D721Med (cell line): ENCODE measurements around the gene SLC6A19.
A peak's percentile ranks its signal among the peaks of the same experiment; 100 is the strongest.

ENCODE experiments used
- DNase-seq: peaks from one replicate; pipeline ENCODE4 v3.0.0; 2011; ENCODE audit warnings: low spot score; ENCODE audit not compliant: insufficient read length
- FAIRE-seq: peaks from 2 replicates; lab custom pipeline; 2011; peaks lifted over from hg19 to GRCh38; lab: Jason Lieb, UNC
- CTCF ChIP-seq: IDR thresholded peaks from 2 replicates; pipeline ENCODE4 v1.5.1; 2012; ENCODE audit warnings: mild to moderate bottlenecking, control low read depth; ENCODE audit not compliant: insufficient read depth; ENCODE audit errors: missing control alignments

SLC6A19 gene

DNA sequence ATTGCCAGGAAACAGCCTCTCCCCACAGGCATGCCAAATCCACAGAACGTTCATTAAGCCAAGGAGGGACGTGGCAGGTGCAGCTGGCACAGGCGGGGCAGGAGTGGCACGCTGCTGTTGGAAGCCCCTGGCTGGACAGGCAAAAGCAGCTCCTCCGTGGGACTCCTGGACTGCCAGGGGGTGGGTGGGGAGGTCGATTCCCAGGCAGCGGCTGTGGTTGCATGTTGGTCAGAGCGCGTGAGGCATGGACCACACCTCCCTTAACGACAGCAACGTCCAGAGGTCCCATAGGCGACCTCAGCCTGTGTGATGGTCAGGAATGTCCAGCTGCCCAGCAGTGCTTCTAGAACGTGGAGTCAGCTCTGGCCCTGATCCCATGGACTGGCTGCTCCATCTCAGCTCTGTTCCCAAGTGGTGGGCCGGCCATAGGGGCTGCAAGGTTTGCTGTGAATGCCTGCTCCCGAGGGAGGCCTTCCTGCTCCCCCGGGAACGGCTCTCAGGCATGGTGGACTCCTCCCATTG, 6.9 kb downstream of the SLC6A19 start:
- FAIRE-seq (no peak), DNase-seq (no peak)
- TF ChIP-seq CTCF = no peak

DNA sequence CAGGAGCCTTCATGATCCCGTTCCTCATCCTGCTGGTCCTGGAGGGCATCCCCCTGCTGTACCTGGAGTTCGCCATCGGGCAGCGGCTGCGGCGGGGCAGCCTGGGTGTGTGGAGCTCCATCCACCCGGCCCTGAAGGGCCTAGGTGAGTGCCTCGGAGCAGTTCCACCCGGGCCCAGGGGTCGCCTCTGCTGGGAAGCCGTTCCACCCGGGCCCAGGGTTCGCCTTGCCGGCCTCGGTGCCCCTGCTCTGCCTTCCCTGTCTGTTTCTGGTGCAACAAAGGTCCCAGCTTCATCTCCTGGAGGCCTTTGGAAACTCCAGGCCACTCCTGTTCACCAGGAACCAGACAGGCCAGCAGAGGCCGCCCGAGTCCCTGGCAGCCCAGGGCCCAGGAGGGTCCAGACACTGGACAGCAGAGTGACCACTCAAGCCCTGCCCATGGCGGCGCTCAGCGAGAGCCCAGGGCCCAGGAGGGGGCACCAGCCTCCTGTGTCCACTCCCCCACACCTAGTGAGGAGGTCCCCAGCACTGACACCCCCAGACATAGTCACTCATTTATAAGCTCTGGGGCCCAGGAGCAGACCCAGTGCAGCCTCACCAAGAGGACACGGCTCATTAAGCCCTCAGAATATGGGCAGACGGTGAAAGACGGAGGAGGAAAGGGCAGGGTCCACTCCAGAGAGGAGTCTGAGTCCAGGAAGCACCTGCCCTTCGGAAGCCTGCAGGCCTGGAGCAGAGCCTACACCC, 7.5 kb downstream of the SLC6A19 start:
- no peak for FAIRE-seq
- TF ChIP-seq CTCF = peak; percentile 34
- DNase-seq = no peak

- TF ChIP-seq CTCF = no peak
- FAIRE-seq (no peak), DNase-seq (no peak)
Measured at GRCh38 chr5:1209489-1209852, 8.1 kb downstream of the SLC6A19 start.

DNA sequence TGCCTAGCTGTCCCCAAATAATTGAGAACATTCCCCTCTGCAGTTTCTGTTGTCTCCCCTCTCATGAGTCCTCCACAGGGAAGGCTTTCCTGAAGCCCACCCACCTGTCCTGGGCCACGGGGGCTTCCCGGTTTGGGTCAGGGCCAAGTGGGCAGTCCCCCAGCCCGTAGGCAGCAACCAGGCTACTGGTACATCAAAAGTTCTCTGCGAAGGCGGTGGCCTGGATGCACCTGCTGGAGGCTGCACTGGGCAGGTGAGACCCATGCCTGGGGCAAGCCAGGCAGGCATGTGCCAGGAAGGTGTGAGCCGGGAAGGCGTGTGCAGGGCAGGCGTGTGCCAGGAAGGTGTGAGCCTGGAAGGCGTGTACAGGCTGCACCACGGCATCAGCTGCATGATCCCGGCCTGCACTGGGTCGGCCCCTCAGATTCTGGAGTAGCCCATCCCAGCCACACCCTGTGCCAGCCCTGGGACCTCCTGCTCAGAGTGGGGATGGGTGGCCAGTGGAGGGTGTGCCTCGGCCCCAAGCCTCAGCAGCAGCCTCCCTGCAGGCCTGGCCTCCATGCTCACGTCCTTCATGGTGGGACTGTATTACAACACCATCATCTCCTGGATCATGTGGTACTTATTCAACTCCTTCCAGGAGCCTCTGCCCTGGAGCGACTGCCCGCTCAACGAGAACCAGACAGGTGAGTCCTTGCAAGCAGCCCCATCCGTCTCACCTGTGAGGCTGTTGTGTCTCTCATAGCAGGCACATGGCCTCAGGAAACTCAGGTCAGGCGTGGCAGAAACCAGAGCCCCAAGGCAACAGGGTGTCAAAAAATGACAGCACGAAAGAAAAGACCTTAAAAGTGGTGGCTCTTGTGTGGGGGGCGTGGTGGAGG, 8.7 kb downstream of the SLC6A19 start:
- no peak for DNase-seq
- no peak for TF ChIP-seq CTCF
- no peak for FAIRE-seq

GRCh38 chr5:1210832-1211251, 9.4 kb downstream of the SLC6A19 start:
- DNase-seq (no peak), FAIRE-seq (no peak)
- TF ChIP-seq CTCF = no peak

DNA sequence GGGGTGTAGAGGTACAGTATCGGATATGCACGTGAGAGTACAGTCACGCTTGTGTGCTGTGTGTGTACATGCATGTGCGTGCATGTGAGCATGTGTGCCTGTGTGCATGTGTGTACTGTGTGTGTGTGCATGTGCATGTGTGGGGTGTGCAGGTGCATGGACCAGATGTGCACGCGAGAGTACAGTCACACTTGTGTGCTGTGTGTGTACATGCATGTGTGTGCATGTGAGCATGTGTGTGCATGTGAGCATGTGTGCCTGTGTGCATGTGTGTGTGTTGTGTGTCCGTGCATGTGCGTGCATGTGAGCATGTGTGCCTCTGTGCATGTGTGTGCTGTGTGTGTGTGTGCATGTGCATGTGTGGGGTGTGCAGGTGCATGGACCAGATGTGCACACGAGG, 10.3 kb downstream of the SLC6A19 start:
- FAIRE-seq = no peak

More for the DNA sequence above, 10.3 kb downstream of the SLC6A19 start:
- DNase-seq = no peak
- TF ChIP-seq CTCF = no peak
